ENCODE measurements around the gene PREPL. TPM values are rescaled to one million over a fixed set of nuclear protein-coding genes. Genes with fewer than 3 reads are reported as not detected.

Gene PREPL
- total and polyA plus RNA-seq, 2 of the 13 experiments (the other 11 are each of a cell fraction or from before 2014, with no cell fraction given), result 19.7 to 34.3 TPM

DNA sequence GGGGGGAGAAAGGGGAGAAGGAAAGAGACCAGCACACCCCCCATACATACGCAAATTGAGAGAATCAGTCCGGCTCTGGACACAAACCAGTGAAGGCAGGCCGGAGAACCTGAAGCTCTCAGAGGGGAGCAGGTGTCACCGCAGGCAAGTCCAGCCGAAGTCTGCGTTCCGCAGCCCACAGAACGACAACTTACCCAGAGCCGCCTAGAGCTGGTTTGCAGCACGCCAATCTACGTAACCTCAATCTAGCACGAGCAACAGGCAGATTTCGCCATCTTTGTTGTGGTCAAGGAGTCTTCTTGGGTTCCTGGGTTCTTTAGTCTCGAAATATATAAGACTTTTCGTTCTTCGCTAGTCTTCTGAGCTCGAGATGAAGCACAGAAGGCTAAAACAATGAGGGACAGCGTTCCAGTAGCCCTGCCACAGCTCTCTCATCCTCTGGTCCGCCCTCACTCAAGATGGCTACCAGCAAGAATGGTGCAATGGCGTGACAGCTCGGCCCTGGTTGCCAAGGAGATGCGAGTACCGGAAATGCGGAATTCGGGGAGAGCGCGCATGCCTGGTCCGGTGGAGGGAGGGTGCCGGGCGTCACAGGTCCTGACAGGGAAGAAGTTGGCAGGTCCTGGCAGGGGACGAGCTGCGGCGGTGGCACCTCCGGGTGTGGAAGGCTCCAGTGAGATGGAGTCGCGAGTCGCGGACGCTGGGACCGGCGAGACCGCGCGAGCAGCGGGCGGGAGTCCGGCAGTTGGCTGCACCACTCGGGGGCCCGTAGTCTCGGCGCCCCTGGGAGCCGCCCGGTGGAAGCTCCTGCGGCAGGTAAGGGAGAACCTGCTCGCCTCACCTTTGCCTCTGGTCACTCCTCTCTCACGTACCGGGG, at the start of gene PREPL, which contains the start of gene CAMKMT (continued):
- TF ChIP-seq ZNF3 (CRISPR knock-in tag; IDR thresholded peaks at IDR 0.05) (no peak), KLF11 (CRISPR knock-in tag; IDR thresholded peaks at IDR 0.05) (peak; percentile 21; the same call in 1 of the 2 replicates), NR2C2 (CRISPR knock-in tag; IDR thresholded peaks at IDR 0.05; ENCODE audit: borderline replicate concordance) (peak; percentile 93), SPEN (CRISPR knock-in tag; IDR thresholded peaks at IDR 0.05; ENCODE audit: low read depth) (no peak; the same call in 1 of the 2 replicates), ISX (CRISPR knock-in tag; conservative IDR thresholded peaks at IDR 0.05) (no peak), ZNF660 (CRISPR knock-in tag; IDR thresholded peaks at IDR 0.05; ENCODE audit: borderline replicate concordance, low read depth) (peak; percentile 77; the same call in 1 of the 2 replicates), MIER2 (CRISPR knock-in tag; IDR thresholded peaks at IDR 0.05) (no peak; the same call in none of the 2 replicates)
- TF ChIP-seq, protein P1, sequence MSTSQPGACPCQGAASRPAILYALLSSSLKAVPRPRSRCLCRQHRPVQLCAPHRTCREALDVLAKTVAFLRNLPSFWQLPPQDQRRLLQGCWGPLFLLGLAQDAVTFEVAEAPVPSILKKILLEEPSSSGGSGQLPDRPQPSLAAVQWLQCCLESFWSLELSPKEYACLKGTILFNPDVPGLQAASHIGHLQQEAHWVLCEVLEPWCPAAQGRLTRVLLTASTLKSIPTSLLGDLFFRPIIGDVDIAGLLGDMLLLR (CRISPR knock-in tag; IDR thresholded peaks at IDR 0.05), result peak; percentile 62; the same call in 1 of the 2 replicates
- TF ChIP-seq, protein P2, sequence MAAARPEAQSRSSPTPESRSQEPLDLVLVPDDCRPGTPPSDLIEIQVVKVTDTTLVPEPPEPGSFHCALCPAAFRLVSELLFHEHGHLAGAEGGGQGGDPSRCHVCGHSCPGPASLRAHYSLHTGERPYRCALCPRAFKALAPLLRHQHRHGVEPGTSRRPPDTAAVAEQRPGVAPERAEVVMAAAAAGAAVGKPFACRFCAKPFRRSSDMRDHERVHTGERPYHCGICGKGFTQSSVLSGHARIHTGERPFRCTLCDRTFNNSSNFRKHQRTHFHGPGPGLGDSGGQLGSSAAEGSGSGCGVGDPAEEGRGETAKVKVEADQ (CRISPR knock-in tag; IDR thresholded peaks at IDR 0.05; ENCODE audit: borderline replicate concordance), result peak; percentile 75; the same call in 1 of the 2 replicates
- TF ChIP-seq, protein P3, sequence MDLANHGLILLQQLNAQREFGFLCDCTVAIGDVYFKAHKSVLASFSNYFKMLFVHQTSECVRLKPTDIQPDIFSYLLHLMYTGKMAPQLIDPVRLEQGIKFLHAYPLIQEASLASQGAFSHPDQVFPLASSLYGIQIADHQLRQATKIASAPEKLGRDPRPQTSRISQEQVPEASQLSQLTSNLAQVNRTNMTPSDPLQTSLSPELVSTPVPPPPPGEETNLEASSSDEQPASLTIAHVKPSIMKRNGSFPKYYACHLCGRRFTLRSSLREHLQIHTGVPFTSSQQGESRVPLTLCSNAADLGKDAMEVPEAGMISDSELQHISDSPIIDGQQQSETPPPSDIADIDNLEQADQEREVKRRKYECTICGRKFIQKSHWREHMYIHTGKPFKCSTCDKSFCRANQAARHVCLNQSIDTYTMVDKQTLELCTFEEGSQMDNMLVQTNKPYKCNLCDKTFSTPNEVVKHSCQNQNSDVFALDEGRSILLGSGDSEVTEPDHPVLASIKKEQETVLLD (CRISPR knock-in tag; IDR thresholded peaks at IDR 0.05; ENCODE audit: low read depth), result no peak
- TF ChIP-seq, protein P4, sequence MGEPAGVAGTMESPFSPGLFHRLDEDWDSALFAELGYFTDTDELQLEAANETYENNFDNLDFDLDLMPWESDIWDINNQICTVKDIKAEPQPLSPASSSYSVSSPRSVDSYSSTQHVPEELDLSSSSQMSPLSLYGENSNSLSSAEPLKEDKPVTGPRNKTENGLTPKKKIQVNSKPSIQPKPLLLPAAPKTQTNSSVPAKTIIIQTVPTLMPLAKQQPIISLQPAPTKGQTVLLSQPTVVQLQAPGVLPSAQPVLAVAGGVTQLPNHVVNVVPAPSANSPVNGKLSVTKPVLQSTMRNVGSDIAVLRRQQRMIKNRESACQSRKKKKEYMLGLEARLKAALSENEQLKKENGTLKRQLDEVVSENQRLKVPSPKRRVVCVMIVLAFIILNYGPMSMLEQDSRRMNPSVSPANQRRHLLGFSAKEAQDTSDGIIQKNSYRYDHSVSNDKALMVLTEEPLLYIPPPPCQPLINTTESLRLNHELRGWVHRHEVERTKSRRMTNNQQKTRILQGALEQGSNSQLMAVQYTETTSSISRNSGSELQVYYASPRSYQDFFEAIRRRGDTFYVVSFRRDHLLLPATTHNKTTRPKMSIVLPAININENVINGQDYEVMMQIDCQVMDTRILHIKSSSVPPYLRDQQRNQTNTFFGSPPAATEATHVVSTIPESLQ (CRISPR knock-in tag; conservative IDR thresholded peaks at IDR 0.05), result no peak
- TF ChIP-seq, protein P5, sequence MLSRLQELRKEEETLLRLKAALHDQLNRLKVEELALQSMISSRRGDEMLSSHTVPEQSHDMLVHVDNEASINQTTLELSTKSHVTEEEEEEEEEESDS (CRISPR knock-in tag; IDR thresholded peaks at IDR 0.05; ENCODE audit: borderline replicate concordance), result 0 out of 2 replicates have a peak, but pooled peaks have one; percentile 48
- TF ChIP-seq, protein P6, sequence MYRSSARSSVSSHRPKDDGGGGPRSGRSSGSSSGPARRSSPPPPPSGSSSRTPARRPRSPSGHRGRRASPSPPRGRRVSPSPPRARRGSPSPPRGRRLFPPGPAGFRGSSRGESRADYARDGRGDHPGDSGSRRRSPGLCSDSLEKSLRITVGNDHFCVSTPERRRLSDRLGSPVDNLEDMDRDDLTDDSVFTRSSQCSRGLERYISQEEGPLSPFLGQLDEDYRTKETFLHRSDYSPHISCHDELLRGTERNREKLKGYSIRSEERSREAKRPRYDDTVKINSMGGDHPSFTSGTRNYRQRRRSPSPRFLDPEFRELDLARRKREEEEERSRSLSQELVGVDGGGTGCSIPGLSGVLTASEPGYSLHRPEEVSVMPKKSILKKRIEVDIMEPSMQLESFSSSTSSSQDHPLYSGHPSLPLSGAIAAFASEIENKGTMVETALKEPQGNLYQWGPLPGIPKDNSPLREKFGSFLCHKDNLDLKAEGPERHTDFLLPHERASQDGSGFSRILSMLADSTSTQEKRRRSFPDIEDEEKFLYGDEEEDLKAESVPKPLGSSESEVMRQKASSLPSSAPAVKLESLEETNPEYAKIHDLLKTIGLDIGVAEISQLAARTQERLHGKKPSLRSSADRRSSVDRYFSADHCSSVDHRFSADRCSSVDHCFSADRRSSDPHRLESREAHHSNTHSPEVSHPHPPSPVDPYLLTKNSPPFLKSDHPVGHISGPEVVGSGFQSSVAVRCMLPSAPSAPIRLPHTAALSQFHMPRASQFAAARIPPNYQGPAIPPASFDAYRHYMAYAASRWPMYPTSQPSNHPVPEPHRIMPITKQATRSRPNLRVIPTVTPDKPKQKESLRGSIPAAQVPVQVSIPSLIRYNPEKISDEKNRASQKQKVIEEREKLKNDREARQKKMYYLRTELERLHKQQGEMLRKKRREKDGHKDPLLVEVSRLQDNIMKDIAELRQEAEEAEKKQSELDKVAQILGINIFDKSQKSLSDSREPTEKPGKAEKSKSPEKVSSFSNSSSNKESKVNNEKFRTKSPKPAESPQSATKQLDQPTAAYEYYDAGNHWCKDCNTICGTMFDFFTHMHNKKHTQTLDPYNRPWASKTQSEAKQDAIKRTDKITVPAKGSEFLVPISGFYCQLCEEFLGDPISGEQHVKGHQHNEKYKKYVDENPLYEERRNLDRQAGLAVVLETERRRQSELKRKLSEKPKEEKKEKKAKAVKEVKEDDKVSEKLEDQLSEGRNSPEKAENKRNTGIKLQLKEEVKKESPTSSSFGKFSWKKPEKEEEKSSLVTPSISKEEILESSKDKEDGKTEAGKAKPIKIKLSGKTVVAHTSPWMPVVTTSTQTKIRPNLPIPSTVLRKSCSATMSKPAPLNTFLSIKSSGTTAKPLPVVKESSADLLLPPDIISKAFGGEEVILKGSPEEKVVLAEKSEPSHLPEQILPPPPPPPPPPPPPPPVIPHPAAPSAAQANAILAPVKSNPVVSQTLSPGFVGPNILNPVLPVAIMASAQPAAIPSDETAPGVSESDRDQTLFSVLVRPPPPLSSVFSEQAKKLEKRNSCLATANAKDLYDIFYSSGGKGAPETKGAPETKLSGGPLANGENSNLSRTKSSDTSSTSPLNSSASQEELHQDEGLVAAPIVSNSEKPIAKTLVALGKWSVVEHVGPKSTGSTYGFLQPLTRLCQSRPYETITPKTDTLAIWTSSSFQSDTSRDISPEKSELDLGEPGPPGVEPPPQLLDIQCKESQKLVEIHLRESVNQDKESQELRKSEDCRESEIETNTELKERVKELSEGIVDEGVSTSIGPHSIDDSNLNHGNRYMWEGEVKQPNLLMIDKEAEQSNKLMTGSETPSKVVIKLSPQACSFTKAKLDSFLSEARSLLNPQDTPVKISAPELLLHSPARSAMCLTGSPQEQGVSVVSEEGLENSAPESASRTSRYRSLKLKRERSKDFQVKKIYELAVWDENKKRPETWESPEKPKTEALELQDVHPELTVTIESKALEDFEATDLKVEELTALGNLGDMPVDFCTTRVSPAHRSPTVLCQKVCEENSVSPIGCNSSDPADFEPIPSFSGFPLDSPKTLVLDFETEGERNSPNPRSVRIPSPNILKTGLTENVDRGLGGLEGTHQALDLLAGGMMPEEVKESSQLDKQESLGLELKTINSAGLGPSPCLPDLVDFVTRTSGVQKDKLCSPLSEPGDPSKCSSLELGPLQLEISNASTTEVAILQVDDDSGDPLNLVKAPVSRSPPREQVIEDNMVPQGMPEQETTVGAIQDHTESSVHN (CRISPR knock-in tag; IDR thresholded peaks at IDR 0.05), result no peak
